Astrocyte (in vitro differentiated cells and primary cell): Measurements from ENCODE around the gene SOX14.

Source experiments
- CTCF ChIP-seq: IDR thresholded peaks from 2 replicates; pipeline ENCODE4 v1.5.1; 2011; ENCODE audit warnings: low read depth, mild to moderate bottlenecking, inconsistent platforms, low read length, moderate library complexity; ENCODE audit not compliant: insufficient read depth
- EZH2 ChIP-seq: IDR thresholded peaks from 2 replicates; pipeline ENCODE4 v1.6.1; 2012; ENCODE audit warnings: mild to moderate bottlenecking, low read length, inconsistent platforms; ENCODE audit not compliant: insufficient read depth

- TF ChIP-seq EZH2: no peak
- TF ChIP-seq CTCF: no peak
These were observed 45.4 kb downstream of the SOX14 start for GRCh38 chr3:137809509-137809908.
